HG02610 (cell line): ENCODE measurements around the gene IYD.
A peak's percentile ranks its signal among the peaks of the same experiment; 100 is the strongest.

Experiments used
- ATAC-seq: cut with Tn5 transposase; IDR thresholded peaks from one replicate; pipeline ENCODE4 v1.9.1; 2021; ENCODE audit warnings: mild to moderate bottlenecking, moderate library complexity; ENCODE audit not compliant: unreplicated experiment

Gene IYD

DNA sequence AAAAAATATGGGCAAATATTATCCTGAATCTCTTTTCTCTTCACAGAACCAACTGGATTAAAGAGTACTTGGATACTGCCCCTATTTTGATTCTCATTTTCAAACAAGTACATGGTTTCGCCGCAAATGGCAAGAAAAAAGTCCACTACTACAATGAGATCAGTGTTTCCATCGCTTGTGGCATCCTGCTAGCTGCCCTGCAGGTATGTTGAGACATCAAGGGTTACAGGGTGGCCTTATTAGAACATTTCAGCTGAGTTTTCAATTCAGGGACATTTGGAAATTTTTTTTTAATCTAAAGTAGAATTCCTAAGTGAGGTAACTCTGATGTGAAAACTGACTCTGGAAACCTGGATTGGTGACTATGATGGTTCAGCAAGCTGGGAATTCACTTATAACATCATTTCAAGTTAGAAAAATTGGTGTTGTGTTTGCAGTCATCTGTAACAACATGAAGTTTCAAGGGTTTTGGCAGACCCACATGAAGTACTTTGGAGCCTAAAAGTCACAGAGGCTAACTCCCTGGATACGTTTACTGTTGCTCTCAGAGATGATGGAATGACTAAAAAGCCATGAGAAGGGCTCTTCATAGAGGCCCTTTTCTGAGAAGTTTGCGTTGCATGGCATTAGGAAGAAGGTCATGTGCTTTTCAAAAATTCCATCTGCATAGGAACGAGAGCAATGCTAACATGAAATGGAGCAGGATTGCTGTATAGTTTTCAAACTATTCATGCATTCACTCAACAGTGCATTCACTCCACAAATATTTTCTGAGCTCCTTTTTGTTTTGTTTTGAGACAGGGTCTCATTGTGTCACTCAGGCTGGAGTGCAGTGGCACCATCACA, 25.5 kb downstream of the IYD start:
- ATAC-seq: no peak

GRCh38 chr6:150394899-150395295, 26.1 kb downstream of the IYD start:
- ATAC-seq: no peak

DNA sequence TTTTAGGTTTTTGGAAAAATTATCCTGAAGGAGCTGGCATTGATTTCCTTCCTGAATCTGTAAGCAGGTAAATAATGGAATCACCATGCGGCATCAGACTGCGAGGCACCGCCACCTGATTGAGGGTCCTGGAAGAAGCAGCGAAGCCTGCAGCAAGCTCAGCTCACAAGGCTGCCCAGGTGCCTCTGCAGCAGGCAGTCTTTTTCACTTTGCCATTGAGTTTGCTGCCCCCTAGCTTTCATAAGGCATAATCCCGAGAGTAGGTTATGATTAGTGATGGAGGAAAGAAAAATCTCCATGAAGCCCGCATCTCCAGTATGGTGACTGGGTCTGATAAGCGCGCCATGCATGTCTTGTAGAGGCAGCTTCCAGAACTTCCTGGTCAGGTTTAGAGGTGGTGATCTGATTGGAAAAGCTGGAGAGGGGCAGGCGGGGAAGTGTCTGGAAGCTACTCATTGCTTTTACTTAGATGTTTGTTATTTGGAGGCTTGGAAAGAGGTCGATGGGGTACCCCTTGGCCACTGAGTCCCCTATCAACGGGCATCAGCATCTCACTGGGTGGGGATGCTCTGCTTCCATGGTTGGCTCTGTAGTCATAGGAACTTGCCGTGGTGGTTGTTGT, 26.7 kb downstream of the IYD start:
- no peak for ATAC-seq

DNA sequence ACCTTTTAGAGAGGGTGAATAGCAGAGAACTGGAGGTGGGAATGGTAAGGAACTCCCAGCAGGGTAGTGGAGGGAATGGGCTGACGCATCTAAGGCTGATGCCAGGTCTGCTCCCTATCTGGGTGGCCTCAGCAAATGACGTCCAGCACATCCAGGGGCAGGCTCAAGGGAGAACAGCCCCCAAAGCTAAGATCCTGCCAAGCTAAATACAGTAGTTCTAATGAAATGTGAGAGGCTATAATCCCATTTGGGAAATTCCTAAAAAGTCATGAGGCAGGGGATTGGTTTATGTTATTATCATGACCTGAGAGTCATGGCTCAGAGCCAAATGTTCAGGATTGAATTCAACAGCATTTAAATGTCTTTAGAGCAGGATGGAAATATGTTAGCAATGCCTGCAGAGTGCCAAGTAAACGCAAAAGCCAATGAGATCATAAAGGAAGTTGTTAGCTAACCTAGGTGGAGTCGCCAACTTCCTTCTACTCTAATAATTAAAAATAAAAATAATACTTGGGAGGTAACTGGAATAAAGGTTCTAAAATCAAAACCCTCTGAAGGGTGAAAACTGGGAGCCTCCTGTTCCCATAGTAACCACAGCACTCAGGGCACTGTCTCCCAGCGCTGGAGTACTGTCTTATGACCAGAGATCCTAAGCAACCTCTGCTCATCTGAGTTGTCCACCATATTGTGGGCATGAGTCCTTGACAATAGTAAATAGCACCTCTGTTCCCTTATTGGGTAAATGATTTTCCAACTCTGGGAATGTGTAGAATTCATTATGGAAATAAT, 34.8 kb downstream of the IYD start:
- ATAC-seq: no peak

DNA sequence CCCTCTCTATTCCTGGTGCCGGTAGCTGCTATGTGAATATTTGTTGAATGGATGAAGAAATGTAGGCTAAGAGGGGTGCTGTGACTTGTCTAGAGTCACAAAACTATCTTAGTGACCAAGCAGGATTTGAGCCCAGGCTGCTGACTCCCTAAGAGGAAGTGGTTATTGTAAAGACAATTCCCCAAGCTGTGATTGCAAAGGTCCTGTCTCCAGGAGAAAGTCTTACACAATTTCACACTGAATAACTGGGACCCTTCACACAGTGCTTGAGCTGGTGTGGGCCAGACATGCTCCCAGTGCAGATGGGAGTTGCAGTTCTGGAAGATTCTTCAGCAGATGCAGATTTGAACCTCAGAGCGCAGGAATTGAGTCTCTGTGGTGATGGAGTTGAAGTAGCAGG, 38.1 kb downstream of the IYD start:
- ATAC-seq: no peak

DNA sequence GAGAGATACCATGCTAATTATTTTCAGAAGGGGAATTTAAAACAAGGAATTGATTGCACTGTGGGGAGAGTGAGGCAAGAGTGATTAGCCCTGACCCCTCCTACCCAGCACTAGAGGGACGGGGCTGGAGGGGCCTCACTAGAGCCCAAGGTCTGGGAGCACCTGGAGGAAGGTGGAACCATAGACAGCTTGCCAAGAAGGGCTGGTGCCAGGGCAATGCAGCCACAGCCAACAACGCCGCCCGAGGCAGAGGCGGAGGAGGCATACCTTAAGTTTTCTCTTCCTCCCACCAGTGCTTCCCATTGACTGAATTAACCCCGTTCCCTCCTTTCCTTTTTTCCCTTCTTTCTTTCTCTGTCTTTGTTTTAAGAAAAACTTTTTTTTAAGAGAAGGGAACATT, 40.0 kb downstream of the IYD start:
- ATAC-seq: no peak

GRCh38 chr6:150409576-150410066, 40.8 kb downstream of the IYD start:
- no peak for ATAC-seq

DNA sequence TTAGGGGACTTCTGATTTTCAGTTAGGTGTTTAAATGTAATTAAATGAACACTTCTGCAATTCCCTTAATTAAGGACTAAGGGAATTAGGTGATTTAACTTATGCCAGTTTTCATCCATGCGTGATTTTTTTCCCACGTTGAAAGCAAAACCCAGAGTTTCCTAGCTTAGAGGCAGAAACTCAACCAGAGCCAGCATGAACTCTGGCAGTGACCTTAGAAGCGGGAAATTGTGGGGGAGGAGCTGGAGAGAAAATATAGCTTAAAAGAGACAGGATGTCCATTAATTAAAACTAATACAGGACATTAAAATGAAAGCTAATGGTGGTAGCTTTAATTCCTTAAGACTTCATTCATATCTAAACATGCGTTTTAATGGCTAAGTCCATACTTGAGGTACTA, 41.6 kb downstream of the IYD start:
- ATAC-seq: no peak

- ATAC-seq: no peak
These were observed 42.1 kb downstream of the IYD start for GRCh38 chr6:150410906-150411305.

- ATAC-seq: no peak
These were observed 43.4 kb downstream of the IYD start for GRCh38 chr6:150412221-150412620.

DNA sequence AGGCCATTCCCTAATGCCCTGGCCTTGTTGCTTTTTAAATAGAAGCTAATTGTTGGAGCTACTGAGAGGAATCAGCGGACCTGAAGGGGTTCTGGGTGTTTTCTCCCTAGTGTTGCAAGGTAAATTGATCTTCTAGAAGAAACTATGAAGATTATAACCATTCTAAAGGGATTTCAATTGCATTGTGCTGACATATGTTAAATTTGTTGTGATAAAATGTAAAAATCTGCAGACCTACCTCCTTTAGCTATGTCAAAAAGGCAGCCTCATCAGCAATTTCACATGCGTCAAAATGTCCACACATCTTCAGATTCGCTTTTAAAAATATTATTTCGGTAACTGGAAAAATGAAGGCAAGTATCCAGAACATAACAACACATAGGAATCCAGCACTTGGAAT, 44.4 kb downstream of the IYD start:
- ATAC-seq: no peak

DNA sequence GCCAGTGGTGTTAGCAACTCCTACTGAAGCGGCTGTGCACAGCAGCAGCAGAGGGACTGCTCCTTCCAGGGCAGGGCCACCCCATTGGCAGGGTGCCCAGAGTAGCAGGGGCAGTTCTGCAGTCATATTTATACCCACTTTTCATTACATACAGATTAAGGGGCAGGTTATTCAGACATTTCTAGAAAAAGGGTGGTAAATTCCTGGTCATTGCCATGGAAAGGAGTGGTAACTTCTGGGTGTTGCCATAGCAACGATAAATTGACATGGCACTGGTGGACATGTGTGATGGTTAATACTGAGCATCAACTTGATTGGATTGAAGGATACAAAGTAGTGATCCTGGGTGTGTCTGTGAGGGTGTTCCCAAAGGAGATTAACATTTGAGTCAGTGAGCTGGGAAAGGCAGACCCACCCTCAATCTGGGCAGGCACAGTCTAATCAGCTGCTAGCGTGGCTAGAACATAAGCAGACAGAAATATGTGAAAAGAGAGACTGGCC, 45.0 kb downstream of the IYD start:
- no peak for ATAC-seq

- no peak for ATAC-seq
These were observed 47.3 kb downstream of the IYD start for GRCh38 chr6:150416128-150416527.

DNA sequence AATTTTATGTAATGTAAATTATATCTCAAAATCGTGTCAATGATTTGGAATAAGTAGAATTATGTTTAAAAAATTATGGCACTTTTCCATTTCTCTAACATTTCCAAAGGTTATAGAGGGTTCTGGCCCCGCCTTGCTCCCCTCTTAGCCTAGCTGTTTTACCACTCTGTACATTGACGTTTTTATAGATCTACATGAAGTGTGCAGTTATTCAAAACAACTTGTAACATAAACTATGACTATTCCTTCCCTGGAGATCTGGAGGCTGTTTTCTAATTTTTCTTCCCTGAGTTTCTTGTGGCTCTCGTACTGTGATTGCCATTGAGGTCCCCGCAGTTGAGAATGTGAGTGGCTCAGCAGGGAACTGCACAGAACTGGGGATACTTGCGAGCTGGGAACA, 48.4 kb downstream of the IYD start:
- no peak for ATAC-seq

DNA sequence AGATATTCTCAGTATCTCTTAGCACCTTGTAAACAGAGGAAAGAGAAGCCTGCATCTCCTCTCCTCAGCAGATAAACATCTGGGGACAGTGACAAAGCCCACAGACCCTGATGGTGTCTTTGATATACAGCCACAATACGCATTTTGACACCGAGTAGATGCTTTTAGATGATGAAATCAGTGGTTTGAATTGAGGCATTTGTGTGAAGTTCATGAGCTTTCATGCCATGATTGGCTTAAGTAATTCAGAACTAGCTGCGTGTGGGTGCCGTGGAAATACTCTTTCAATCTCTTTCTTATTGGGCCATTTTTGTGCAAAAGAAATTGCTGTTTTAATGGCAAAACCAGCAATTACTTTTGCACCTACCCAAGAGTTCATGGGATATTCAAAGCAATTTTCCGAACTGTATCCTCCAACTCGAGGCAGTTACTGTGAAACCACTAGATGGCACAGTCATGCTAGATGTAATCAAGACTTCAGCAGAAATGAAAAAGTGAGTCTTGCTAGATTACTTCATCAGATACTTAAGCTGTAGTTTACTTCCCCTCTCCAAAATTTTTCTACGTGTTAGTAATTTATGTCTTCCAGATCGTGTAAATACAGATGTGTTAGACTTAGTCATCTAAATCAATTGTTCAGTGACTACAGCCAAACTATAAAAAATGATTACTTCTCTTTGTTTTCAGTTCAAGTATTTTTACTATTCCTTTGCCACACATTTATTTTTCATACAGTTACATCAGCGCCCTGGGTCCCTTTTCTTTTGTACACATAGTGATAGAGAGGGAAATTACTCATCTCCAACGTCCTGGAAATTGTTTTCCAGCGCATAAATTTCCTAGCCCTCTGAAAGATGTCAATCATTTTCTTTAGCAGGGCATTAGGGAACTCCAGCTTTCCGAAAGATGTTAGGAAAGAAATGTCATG, 49.4 kb downstream of the IYD start:
- ATAC-seq: peak; percentile 81

GRCh38 chr6:150418827-150419594, 50.2 kb downstream of the IYD start:
- ATAC-seq: no peak

DNA sequence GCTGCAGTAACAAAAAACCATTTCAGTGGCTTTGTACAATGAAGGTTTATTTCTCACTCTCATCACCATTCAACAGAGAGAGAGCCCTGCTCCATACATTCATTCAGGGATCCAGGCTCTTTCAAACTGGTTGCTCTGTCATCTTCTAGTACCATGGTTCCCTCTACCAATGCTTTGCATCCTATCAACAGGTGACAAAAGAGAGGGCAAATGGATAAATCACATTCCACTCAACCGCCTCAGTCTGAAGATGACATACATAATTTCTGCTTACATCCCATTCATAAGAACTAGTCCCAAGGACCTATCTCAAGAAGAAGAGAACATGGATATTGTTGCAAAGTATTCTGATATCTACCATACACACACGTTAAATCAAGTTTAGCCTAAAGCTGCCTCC, 51.6 kb downstream of the IYD start:
- ATAC-seq: no peak

- no peak for ATAC-seq
These were observed 52.1 kb downstream of the IYD start for GRCh38 chr6:150420926-150421325.

GRCh38 chr6:150425508-150425907, 56.7 kb downstream of the IYD start:
- ATAC-seq: no peak

- ATAC-seq: no peak
These were observed 57.4 kb downstream of the IYD start for GRCh38 chr6:150426198-150426597.
